Nephron progenitor cell (in vitro differentiated cells): ENCODE measurements around the gene KDM6B.

Source experiments
- DNase-seq: peaks from one replicate; pipeline ENCODE4 v3.0.0; 2021
- H3K27ac Mint-ChIP-seq: 2 replicates; pipeline ENCODE4 v1.8.0; 2021; ENCODE audit warnings: mild to moderate bottlenecking, moderate library complexity, mixed read lengths
- H3K27me3 Mint-ChIP-seq: 2 replicates; pipeline ENCODE4 v1.8.0; 2021; ENCODE audit warnings: mild to moderate bottlenecking, low read depth, mixed read lengths; ENCODE audit not compliant: poor library complexity
- H3K36me3 Mint-ChIP-seq: 2 replicates; pipeline ENCODE4 v1.8.0; 2021; ENCODE audit warnings: low read depth, mixed read lengths
- H3K4me1 Mint-ChIP-seq: 2 replicates; pipeline ENCODE4 v1.8.0; 2021; ENCODE audit warnings: mixed read lengths
- H3K4me3 Mint-ChIP-seq: 2 replicates; pipeline ENCODE4 v1.8.0; 2021; ENCODE audit warnings: mild to moderate bottlenecking, moderate library complexity, mixed read lengths
- H3K9me3 Mint-ChIP-seq: 2 replicates; pipeline ENCODE4 v1.8.0; 2021; ENCODE audit warnings: mild to moderate bottlenecking, moderate library complexity, mixed read lengths
- CTCF ChIP-seq: fragments of 200-600 bp; sonication (generic); IDR thresholded peaks from 2 replicates; pipeline ENCODE4 v1.5.0; 2021; ENCODE audit warnings: antibody characterized with exemption

KDM6B gene

GRCh38 chr17:7854851-7855659, 21.0 kb downstream of the KDM6B start, which contains the start of gene TMEM88:
TMEM88 (plus strand) TSS chr17:7855066; CDS start chr17:7855075, 9 bp downstream.
- peak; percentile 80 for DNase-seq
- no peak for TF ChIP-seq CTCF
- Mint-ChIP-seq H3K9me3 (no peaks in the 10 kb centered on the region), H3K36me3 (peaks cover 38% of the 10 kb centered on the region), H3K4me3 (peak within 1 kb of the TSS; percentile 77), H3K27me3 (peaks cover 16% of the 10 kb centered on the region), H3K4me1 (peaks cover 17% of the 10 kb centered on the region), H3K27ac (peak within 1 kb of the TSS; percentile 53)

GRCh38 chr17:7855660-7856010, 21.6 kb downstream of the KDM6B start:
- peaks cover 16% of the 10 kb centered on the region for H3K27me3 Mint-ChIP-seq
- H3K36me3 Mint-ChIP-seq, result peaks cover 32% of the 10 kb centered on the region
- peak overlapping the region; percentile 53 for H3K27ac Mint-ChIP-seq
- H3K9me3 Mint-ChIP-seq, result no peaks in the 10 kb centered on the region
- peaks cover 17% of the 10 kb centered on the region for H3K4me1 Mint-ChIP-seq
- no peak overlapping the region for H3K4me3 Mint-ChIP-seq
- TF ChIP-seq CTCF, result no peak
- DNase-seq, result no peak

GRCh38 chr17:7856011-7856810, 22.2 kb downstream of the KDM6B start:
- peak; percentile 41 for DNase-seq
- Mint-ChIP-seq H3K36me3 (peaks cover 28% of the 10 kb centered on the region), H3K27me3 (peaks cover 16% of the 10 kb centered on the region), H3K27ac (no peak overlapping the region), H3K4me1 (peaks cover 17% of the 10 kb centered on the region), H3K9me3 (no peaks in the 10 kb centered on the region), H3K4me3 (no peak overlapping the region)
- TF ChIP-seq CTCF, result no peak

GRCh38 chr17:7856811-7857712, 23.0 kb downstream of the KDM6B start, which contains the start of gene NAA38:
NAA38 (minus strand) TSS chr17:7857559; CDS start chr17:7857463, 96 bp downstream.
- H3K4me3 Mint-ChIP-seq, result no peak within 1 kb of the TSS
- no peak within 1 kb of the TSS for H3K27ac Mint-ChIP-seq
- H3K36me3 Mint-ChIP-seq, result peaks cover 23% of the 10 kb centered on the region
- no peak for TF ChIP-seq CTCF
- peak; percentile 91 for DNase-seq
- peaks cover 10% of the 10 kb centered on the region for H3K4me1 Mint-ChIP-seq
- no peaks in the 10 kb centered on the region for H3K9me3 Mint-ChIP-seq
- H3K27me3 Mint-ChIP-seq, result peaks cover 10% of the 10 kb centered on the region

- peaks cover 16% of the 10 kb centered on the region for H3K36me3 Mint-ChIP-seq
- DNase-seq, result peak; percentile 77
- peaks cover 7% of the 10 kb centered on the region for H3K4me1 Mint-ChIP-seq
- TF ChIP-seq CTCF, result no peak
- H3K27ac Mint-ChIP-seq, result peak within 1 kb of the TSS; percentile 37
- H3K27me3 Mint-ChIP-seq, result peaks cover 5% of the 10 kb centered on the region
- no peaks in the 10 kb centered on the region for H3K9me3 Mint-ChIP-seq
- H3K4me3 Mint-ChIP-seq, result no peak within 1 kb of the TSS
Observed at GRCh38 chr17:7857713-7858521, 23.9 kb downstream of the KDM6B start, which contains the start of gene CYB5D1. CYB5D1 (plus strand) TSS chr17:7858003; CDS start chr17:7858135, 132 bp downstream.
